ENCODE data around the gene LRRC8E.
"Not testable (repeated sequence)": the region's sequence is repeated elsewhere in the genome, so short reads cannot be mapped to it uniquely, and the experiment has no call there.

The LRRC8E gene

DNA sequence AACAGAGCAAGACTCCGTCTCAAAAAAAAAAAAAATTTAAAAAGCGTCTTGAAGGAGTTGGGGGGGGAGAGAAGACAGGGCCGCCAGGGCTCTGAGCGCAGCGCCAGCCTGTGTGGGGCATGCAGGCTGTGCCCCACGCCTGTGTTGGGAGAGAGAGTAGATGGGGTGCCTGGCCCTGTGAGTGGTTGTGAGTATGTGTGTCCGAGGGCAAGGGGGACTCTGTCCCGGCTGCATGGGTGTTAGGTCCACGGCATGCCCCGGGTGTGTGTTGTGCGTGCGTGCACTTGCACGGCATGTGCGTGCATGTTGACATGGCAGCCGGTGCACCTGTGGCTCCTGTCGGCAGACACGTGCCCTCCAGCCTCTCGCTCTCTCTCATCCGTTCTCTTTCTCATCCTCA, 18.8 kb downstream of the LRRC8E start:
- in situ Hi-C loops (cut with MboI; ENCODE audit: low sequenced_read_pairs) = no loop called here

DNA sequence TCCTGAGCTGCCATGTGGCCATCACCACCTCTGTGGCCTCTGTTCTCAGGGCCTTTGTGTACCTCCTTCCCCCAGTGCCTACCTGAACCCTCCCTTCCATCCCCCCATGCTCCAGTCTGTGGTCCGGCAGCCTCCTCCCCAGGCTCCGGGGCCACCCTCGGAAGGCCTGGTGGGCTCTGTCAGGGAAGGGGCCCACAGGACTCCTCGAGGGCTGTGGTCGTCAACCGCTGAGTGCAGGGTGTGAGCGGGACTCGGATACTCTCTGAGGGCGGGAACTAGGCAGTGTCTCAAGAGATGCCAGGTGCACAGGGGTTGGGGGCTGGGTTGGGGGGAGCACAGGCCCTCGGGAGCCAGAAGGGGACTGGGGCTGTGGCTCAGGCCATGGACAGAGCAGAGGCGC, 19.2 kb downstream of the LRRC8E start:
- in situ Hi-C loops (cut with MboI; ENCODE audit: low sequenced_read_pairs) = no loop called here

DNA sequence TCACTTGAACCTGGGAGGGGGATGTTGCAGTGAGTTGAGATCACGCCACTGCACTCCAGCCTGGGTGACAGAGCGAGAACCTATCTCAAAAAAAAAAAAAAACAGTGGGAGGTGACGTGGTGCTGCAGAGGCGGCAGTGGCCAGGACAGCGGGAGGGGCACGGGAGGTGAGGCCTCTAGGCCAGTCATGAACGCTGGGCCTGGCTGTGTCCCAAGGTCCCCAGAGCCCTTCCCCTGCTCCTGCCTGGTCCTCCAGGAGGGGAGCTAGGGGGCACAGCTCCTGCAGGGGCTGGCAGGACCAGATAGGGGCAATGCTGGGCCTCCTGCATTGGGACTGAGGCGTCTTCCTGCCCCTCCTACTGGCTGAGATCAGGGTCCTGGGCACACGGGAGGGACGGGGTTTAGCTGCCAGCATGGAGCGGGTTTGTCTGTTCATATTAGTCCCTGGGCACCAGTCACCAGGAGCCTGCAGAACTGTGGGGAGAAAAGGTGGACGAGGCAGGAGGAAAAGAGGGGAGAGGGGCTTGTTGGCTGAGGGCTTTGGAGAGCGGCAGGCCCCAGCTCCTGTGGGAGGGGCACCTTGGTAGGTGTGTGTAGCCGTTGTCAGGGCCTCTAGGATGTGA, 19.9 kb downstream of the LRRC8E start:
- in situ Hi-C loops (cut with MboI; ENCODE audit: low sequenced_read_pairs) = no loop called here

DNA sequence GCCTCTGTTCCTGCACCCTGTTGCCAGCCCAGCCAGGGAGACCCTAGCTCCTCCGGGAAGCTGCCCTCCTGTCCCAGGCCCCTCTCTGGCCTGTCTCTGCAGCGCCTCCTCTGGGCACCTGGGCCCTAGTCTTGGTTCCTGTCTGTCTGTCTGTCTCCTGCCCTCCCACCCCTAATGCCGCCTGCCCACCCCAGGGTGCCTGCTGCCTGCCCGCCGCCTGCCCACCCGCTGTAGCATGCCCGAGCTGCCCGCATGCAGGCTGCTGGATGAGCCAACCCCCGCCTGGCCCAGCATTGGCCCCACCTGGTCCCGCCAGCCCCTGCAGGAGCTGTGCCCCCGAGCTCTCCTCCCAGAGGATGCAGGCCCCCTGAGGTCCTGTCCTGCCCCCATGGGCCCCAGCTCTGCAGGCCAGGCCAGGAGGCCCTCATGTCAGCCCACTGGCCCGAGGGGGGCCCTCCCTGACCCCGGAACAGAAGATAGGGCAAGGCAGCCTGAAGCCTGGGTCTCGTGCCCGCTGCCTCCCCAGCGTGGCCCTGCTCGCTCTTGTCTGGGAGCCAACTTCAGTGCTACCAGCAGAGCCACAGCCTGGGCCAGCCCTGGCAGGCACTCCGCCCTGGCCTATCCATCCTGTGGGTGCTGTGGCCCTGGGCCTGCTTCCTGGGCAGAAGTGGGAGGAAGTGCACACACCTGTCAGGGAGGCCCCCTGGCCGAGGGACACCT, 20.6 kb downstream of the LRRC8E start:
- in situ Hi-C loops (cut with MboI; ENCODE audit: low sequenced_read_pairs) = no loop called here

DNA sequence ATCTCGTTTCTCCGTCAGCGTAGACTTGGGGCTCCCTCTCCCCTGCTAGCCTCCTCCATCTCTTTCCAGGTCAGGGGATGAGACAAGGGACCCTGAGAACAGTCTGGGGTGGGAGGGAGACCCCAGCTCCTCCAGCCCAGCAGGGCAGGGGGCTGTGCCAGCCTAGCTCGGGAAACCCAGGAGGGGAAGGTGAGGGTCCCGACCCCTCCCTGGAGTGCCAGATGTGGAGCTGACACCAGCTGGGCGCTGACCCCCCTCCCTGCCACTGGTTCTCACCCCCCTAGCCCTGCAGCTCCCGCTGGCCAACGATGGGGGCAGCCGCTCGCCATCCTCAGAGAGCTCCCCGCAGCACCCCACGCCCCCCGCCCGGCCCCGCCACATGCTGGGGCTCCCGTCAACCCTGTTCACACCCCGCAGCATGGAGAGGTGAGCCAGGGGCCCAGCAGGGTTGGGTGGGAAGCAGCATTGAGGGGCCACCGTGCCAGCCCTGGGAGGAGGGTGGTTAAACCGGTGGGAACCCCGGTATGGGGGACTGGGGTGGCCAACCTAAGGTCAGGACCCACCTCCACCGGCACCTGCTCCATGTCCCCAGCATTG, 21.3 kb downstream of the LRRC8E start:
- in situ Hi-C loops (cut with MboI; ENCODE audit: low sequenced_read_pairs) = no loop called here

DNA sequence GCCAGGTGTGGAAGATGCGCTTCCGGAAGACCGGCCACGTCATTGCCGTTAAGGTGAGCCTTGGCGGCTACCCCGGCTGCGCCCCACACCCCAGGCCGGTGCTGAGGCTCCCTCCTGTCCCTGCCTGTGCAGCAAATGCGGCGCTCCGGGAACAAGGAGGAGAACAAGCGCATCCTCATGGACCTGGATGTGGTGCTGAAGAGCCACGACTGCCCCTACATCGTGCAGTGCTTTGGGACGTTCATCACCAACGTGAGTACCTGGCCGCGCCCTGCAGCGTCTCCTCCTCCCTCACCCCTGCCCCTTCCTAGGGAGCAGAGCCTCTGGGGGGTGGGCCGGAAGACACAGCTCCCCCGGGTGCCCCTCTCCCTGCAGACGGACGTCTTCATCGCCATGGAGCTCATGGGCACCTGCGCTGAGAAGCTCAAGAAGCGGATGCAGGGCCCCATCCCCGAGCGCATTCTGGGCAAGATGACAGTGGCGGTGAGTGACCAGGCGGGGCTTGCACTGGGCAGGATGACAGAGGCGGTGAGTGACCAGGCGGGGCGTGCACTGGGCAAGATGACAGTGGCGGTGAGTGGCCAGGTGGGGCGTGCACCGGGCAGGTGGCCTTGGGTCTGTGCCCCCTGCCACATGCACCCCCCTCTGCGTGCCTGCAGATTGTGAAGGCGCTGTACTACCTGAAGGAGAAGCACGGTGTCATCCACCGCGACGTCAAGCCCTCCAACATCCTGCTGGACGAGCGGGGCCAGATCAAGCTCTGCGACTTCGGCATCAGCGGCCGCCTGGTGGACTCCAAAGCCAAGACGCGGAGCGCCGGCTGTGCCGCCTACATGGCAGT, 22.2 kb downstream of the LRRC8E start:
- in situ Hi-C loops (cut with MboI; ENCODE audit: low sequenced_read_pairs) = no loop called here

DNA sequence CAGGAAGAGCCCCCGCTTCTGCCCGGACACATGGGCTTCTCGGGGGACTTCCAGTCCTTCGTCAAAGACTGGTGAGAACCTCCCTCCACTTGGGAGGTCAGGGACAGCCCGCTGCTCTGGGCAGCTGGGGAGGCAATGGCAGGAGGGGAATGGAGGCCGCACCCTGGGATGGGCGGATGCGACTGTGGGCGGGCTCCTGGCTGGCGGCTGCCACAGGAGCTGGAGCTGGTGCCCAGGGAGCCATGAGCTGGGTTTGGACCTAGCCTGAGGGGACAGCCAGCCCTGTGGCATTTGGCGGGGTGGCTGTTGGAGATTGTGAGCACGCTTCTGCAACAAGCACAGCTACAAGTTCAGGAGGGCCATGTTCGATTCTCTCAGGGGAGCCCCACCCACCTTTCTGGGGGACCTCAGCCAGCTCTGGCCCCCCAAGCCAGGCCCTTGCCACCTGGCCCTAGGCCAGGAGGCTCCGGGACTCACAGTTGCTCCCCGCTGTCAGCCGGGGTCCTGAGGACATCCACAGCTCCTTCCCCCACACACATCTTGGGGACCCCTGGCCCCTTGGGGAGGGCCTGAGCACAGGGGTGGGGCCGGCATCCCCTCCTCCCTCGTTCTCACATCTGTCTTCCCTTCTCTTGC, 23.3 kb downstream of the LRRC8E start:
- in situ Hi-C loops (cut with MboI; ENCODE audit: low sequenced_read_pairs) = no loop called here

DNA sequence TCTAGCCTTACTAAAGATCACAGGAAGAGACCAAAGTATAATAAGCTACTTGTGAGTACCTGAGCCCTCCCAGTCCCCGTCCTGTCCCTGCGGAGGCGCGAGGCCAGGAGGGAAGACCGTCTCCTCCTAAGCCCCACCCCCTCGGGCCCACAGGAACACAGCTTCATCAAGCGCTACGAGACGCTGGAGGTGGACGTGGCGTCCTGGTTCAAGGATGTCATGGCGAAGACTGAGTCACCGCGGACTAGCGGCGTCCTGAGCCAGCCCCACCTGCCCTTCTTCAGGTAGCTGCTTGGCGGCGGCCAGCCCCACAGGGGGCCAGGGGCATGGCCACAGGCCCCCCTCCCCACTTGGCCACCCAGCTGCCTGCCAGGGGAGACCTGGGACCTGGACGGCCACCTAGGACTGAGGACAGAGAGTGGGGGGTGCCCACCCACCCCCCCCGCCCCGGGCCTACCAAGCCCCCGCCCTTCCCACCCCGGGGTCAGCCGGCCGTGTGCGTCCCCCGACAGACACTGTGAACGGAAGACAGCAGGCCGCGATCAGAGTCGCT, 23.9 kb downstream of the LRRC8E start:
- in situ Hi-C loops (cut with MboI; ENCODE audit: low sequenced_read_pairs) = no loop called here

DNA sequence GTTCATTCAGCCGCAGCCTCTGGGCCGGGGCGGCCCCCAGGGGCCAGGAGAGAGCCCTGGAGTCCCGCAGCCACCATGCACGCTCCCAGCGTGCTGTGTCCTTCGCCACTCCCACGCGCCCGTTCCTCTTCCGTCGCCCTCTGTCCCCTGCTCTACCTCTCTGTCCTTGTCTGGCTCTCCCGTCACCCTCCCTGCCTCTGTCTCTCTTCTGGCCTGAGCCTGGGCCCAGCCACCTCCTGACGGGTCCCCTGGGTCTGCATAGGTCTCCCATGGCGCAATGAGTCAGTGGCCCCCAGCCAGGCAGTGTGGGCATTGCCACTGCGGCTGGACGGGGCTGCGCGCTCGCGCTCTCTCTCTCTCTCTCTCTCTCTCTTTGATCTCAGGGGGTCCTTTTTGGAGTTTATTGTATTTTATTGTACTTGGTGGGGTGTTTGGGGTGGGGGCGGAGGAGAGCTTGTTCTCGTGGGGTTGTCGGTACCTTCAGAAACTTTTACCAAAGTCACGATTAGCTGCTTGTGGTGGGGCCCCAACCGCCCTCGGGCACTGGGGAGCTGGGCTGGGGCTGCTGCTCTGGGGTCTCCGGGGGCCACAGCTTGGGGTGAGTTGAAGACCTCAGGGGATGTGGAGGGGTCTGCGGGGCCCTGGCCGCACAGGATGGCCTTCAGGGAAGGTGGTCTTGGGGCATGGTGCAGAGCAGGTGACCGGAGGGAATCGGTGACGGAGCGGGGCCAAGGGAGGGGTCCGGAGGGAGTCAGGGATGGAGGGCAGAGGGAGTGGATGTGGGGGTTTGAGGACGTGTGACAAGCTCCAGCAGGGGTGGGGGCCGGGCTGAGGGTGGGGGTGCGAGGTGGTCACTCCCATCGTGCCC, 24.6 kb downstream of the LRRC8E start:
- in situ Hi-C loops (cut with MboI; ENCODE audit: low sequenced_read_pairs) = no loop called here

DNA sequence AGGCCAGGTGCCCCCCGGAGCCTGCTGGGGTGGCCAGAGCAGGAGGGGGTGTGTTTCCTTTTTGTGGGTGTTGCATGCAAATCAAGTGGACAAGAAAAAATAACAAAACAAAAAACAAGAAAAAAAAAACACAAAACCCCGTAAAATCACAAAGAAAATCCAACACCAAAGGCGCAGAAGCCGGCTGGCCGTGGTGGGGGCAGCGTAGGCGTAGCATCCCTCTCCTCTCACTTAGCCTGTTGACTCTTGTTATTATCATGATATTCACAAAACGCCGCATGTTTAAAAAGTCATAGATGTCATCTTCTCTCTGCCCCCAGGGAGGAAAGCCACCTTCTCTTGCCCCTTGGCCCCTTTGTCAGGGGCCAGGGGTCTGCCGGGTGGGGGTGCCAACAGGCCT, 25.3 kb downstream of the LRRC8E start:
- in situ Hi-C loops (cut with MboI; ENCODE audit: low sequenced_read_pairs) = no loop called here

DNA sequence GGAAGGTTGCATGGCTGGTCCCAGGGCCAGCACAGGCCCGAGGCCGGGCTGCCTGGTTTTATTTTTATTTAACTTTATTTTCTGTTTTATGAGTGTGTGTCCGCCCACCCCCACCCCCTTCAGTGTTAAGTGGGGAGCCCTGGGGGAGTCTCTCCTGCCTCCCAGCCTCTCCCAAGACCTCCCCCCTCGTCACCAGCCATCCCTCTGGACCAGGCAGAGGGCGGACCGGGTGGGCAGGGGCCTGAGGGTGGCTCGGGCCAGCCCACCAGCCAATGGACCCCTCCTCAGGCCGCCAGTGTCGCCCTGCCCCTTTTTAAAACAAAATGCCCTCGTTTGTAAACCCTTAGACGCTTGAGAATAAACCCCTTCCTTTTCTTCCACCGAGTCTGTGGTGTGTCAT, 25.8 kb downstream of the LRRC8E start:
- in situ Hi-C loops (cut with MboI; ENCODE audit: low sequenced_read_pairs) = no loop called here

DNA sequence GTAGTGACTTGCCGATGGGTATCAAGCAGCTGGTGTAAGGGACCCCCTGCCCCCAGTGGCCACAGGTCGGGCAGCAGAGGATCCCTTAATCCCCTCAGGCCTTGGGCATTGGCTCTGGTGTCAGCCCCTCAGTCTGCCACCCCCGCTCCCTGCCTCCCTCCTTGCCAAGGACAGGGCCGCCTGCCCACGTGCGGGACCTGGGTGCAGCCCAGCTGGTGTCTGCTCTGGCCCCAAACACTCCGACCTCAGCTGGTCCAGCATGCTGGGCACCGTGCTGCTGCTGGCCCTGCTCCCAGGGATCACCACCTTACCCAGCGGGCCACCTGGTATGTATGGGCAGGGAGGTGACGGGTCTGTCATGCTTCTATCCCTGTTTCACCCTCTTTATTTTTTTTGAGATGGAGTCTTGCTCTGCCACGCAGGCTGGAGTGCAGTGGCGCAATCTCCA, 26.3 kb downstream of the LRRC8E start, which contains the start of gene TGFBR3L:
Gene TGFBR3L (plus strand): TSS at position 233 of the 448 bp plus-strand sequence.
- in situ Hi-C loops (cut with MboI; ENCODE audit: low sequenced_read_pairs) = no loop called here

DNA sequence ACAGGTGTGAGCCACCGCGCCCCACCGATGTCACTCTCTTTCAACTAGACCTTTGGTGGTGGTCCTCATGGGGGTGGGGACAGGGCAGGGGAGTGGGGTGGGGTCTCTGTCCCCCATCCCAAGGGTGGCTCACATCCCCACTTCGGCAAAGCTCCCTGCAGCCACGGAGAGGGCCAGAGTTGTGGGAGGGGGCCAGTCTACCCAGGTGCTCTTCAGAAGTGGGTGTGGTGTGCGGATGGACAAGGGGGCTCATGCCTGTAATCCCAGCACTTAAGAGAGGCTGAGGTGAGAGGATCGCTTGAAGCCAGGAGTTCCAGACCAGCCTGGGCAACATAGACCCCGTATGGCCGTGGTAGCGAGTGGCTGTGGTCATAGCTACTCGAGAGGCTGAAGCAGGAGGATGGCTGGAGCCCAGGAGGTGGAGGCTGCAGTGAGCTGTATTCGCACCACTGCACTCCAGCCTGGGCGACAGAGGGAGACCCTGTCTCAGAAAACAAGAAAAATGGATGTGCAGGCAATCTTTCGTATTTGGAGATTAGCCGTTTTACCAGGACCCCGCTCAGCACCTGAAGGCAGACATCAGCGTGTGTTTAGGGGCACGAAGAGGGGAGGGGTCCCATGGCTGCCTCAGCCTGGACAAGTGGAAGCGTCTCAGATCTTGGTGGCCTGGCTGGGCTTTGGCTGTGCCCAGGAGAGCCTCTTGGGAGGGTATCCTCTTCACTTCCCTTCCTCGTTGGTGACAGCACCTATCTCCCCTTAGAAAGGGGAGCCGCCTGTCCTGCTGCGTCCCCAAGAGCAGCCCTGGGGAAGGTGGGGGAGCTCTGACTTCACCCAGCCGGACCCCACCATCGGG, 27.2 kb downstream of the LRRC8E start:
- in situ Hi-C loops (cut with MboI; ENCODE audit: low sequenced_read_pairs) = no loop called here

DNA sequence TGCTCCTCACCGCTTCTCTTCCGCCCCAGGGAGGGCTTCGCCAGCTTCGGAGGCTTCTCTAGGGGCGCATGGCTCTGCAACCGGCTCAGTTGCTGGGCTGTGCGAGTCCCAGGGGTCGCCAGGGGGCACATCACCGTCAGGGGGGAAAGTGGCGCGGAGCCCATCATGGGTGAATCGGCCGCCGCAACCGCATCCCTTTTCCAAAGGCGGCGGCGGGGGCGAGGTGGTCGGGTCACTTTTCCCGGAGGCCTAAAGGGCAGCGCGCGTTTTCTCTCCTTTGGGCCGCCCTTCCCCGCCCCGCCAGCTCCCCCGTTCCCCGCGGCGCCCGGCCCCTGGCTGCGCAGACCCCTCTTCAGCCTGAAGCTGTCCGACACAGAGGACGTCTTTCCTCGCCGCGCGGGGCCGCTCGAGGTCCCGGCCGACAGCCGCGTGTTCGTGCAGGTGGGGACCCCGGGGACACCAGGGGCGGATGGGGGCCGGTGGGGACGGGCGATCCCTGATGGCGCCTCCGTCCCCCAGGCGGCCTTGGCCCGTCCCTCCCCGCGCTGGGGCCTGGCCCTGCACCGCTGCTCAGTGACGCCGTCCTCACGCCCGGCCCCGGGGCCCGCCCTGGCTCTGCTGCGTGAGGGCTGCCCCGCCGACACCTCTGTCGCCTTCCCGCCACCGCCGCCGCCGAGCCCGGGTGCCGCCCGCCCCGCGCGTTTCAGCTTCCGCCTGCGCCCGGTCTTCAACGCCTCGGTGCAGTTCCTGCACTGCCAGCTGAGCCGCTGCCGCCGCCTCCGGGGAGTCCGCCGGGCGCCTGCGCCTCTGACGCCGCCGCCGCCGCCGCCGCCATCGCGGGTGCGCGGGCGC, 28.0 kb downstream of the LRRC8E start:
- in situ Hi-C loops (cut with MboI; ENCODE audit: low sequenced_read_pairs) = no loop called here

DNA sequence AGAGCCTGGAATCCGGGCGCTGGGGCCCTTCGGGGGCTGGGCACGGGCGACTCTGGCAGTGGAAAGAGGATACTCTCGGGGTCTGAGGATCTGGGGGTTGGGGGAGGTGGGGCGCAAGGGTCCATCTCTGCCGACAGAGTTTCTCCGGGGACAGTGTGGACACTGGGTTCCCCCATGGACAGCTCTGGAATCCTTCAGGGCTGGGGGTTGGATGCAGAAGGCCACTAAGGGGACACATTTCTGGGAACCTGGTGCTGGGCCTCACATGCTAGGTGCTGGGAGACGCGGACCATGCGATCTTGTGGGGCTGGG, 28.6 kb downstream of the LRRC8E start:
- in situ Hi-C loops (cut with MboI; ENCODE audit: low sequenced_read_pairs) = no loop called here

DNA sequence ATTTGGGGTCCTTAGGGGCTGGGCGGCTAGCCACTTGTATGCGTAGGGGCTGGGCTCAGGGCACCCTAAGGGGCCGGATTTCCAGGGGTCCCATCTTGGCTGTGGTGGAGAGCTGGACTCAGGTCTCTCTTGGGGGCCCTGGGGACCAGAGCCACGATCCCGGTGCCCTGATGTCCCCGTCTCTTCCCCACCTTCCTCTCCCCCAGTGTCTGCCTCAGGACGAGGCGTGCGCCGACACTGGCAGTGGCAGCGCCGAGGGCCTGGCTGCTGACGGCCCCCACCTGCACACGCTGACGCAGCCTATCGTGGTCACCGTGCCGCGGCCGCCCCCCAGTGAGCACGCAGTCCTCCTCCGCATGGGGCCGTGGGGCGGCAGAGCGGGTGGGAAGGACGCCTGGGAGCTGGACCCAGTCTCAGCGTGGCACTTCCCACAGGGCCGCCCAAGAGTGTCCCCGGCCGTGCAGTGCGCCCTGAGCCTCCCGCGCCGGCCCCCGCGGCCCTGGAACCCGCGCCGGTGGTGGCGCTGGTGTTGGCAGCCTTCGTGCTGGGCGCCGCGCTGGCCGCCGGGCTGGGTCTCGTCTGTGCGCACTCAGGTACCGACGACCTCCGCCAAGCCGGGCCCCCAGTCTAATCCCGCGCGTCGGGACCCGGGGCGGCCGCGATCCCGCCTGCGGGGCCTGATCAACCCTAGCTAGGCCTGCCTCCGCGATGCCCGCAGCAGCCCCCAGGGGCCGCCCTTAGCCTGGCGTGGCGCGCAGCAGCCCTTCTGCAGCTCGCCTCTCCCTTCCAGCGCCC, 29.2 kb downstream of the LRRC8E start:
- in situ Hi-C loops (cut with MboI; ENCODE audit: low sequenced_read_pairs) = no loop called here

DNA sequence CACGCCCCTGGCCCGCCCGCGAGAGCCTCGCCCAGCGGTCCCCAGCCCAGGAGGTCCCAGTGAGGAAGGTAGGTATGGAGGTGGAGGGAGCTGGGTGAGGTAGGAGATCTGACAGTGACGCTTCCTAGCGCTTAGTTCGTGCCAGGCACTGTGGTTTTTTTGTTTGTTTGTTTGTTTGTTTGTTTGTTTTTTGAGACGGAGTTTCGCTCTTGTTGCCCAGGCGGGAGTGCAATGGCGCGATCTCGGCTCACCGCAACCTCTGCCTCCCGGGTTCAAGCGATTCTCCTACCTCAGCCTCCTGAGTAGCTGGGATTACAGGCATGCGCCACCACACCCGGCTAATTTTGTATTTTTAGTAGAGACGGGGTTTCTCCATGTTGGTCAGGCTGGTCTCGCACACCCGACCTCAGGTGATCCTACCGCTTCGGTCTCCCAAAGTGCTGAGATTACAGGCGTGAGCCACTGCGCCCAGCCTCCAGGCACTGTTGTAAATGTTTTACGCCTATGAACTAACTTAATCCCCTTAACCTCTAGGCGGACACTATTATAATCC, 29.8 kb downstream of the LRRC8E start:
- in situ Hi-C loops (cut with MboI; ENCODE audit: low sequenced_read_pairs) = not testable (repeated sequence)

All from hTERT RPE-1 (cell line).